T-helper 2 cell treated with Interferon-gamma antibody and Interleukin-4, amounts not matched to agents 5 μg/mL and 100 μg/mL, for 36 hours (primary cell): ENCODE data around the gene CAMK2N2.
A peak's percentile ranks its signal among the peaks of the same experiment; 100 is the strongest.

Experiments used
- DNase-seq: peaks from one replicate; pipeline ENCODE4 v3.0.0; 2021; ENCODE audit warnings: low spot score
- H3K27ac Mint-ChIP-seq: one replicate; pipeline ENCODE4 v1.8.0; 2021; ENCODE audit warnings: mild to moderate bottlenecking, mixed read lengths
- H3K27me3 Mint-ChIP-seq: one replicate; pipeline ENCODE4 v1.8.0; 2021; ENCODE audit warnings: low read depth, mixed read lengths
- H3K36me3 Mint-ChIP-seq: one replicate; pipeline ENCODE4 v1.8.0; 2021; ENCODE audit warnings: low read depth, mixed read lengths
- H3K4me1 Mint-ChIP-seq: one replicate; pipeline ENCODE4 v1.8.0; 2021; ENCODE audit warnings: low read depth, mixed read lengths
- H3K4me3 Mint-ChIP-seq: one replicate; pipeline ENCODE4 v1.8.0; 2022; ENCODE audit warnings: mild to moderate bottlenecking, moderate library complexity, mixed read lengths
- H3K9me3 Mint-ChIP-seq: one replicate; pipeline ENCODE4 v1.8.0; 2021; ENCODE audit warnings: mixed read lengths

CAMK2N2 gene

GRCh38 chr3:184230081-184230602 lies 31.2 kb downstream of the CAMK2N2 start:
- H3K27ac Mint-ChIP-seq, result no peak overlapping the region
- no peaks in the 10 kb centered on the region for H3K36me3 Mint-ChIP-seq
- peaks cover 49% of the 10 kb centered on the region for H3K27me3 Mint-ChIP-seq
- H3K9me3 Mint-ChIP-seq, result no peaks in the 10 kb centered on the region
- no peak overlapping the region for H3K4me3 Mint-ChIP-seq
- peaks cover 4% of the 10 kb centered on the region for H3K4me1 Mint-ChIP-seq
- DNase-seq, result no peak

- Mint-ChIP-seq H3K4me3 (peak within 1 kb of the TSS; percentile 73), H3K27ac (no peak within 1 kb of the TSS), H3K27me3 (peaks cover 51% of the 10 kb centered on the region), H3K4me1 (peaks cover 4% of the 10 kb centered on the region), H3K9me3 (no peaks in the 10 kb centered on the region), H3K36me3 (no peaks in the 10 kb centered on the region)
- DNase-seq, result peak; percentile 67
Observed at GRCh38 chr3:184229394-184230080, 31.8 kb downstream of the CAMK2N2 start, which contains the start of gene VWA5B2. VWA5B2 (plus strand) TSS chr3:184229585; CDS start chr3:184230529, 944 bp downstream.

- Mint-ChIP-seq H3K27ac (no peak overlapping the region), H3K36me3 (no peaks in the 10 kb centered on the region)
Observed at GRCh38 chr3:184228376-184229137, 32.8 kb downstream of the CAMK2N2 start.

GRCh38 chr3:184227481-184227935 lies 33.8 kb downstream of the CAMK2N2 start:
- Mint-ChIP-seq H3K9me3 (no peaks in the 10 kb centered on the region), H3K4me3 (no peak overlapping the region), H3K4me1 (peaks cover 4% of the 10 kb centered on the region), H3K36me3 (no peaks in the 10 kb centered on the region), H3K27ac (no peak overlapping the region), H3K27me3 (peaks cover 55% of the 10 kb centered on the region)
- DNase-seq, result peak; percentile 27

More at GRCh38 chr3:184228376-184229137, 32.8 kb downstream of the CAMK2N2 start:
- Mint-ChIP-seq H3K9me3 (no peaks in the 10 kb centered on the region), H3K4me3 (peak overlapping the region; percentile 73), H3K4me1 (peaks cover 4% of the 10 kb centered on the region), H3K27me3 (peaks cover 53% of the 10 kb centered on the region)
- no peak for DNase-seq

- Mint-ChIP-seq H3K36me3 (no peaks in the 10 kb centered on the region), H3K4me1 (peaks cover 2% of the 10 kb centered on the region), H3K9me3 (no peaks in the 10 kb centered on the region), H3K27me3 (peaks cover 35% of the 10 kb centered on the region), H3K4me3 (no peak overlapping the region), H3K27ac (no peak overlapping the region)
- DNase-seq, result no peak
Observed at GRCh38 chr3:184223946-184224345, 37.4 kb downstream of the CAMK2N2 start.

GRCh38 chr3:184222521-184222920 lies 38.8 kb downstream of the CAMK2N2 start:
- no peaks in the 10 kb centered on the region for H3K9me3 Mint-ChIP-seq
- no peaks in the 10 kb centered on the region for H3K4me1 Mint-ChIP-seq
- DNase-seq, result no peak
- peaks cover 21% of the 10 kb centered on the region for H3K27me3 Mint-ChIP-seq
- H3K4me3 Mint-ChIP-seq, result no peak overlapping the region
- no peak overlapping the region for H3K27ac Mint-ChIP-seq
- no peaks in the 10 kb centered on the region for H3K36me3 Mint-ChIP-seq

- Mint-ChIP-seq H3K36me3 (no peaks in the 10 kb centered on the region), H3K4me3 (no peak overlapping the region), H3K9me3 (no peaks in the 10 kb centered on the region), H3K27ac (no peak overlapping the region), H3K27me3 (peaks cover 13% of the 10 kb centered on the region), H3K4me1 (no peaks in the 10 kb centered on the region)
- no peak for DNase-seq
Observed at GRCh38 chr3:184218814-184219213, 42.5 kb downstream of the CAMK2N2 start.

GRCh38 chr3:184211718-184212117 lies 49.6 kb downstream of the CAMK2N2 start:
- Mint-ChIP-seq H3K4me3 (no peak overlapping the region), H3K27me3 (peaks cover 16% of the 10 kb centered on the region), H3K27ac (no peak overlapping the region)

GRCh38 chr3:184211297-184211696 lies 50.1 kb downstream of the CAMK2N2 start:
- Mint-ChIP-seq H3K4me1 (no peaks in the 10 kb centered on the region), H3K27ac (no peak overlapping the region), H3K27me3 (peaks cover 21% of the 10 kb centered on the region), H3K9me3 (no peaks in the 10 kb centered on the region), H3K36me3 (no peaks in the 10 kb centered on the region), H3K4me3 (no peak overlapping the region)
- no peak for DNase-seq

More at GRCh38 chr3:184211718-184212117, 49.6 kb downstream of the CAMK2N2 start:
- Mint-ChIP-seq H3K4me1 (no peaks in the 10 kb centered on the region), H3K36me3 (no peaks in the 10 kb centered on the region), H3K9me3 (no peaks in the 10 kb centered on the region)
- no peak for DNase-seq
